Peyer's patch (tissue), 4 donors: Measurements from ENCODE around the gene ARHGEF39.

Experiments
- POLR2A ChIP-seq, 2 donors: fragments of 450-650 bp; IDR thresholded peaks; one replicate each; pipeline ENCODE4 v1.5.1; 2017; ENCODE audit warnings: antibody characterized with exemption in 2 of 2, mild to moderate bottlenecking in 2 of 2, moderate library complexity in 2 of 2
- TF ChIP-seq, protein P1 (sequence below), 6 experiments: fragments of 450-650 bp in 4 of 6; fragments of 200-600 bp in 2 of 6; sonication (generic) in 1 of 6; IDR thresholded peaks; one replicate each; pipeline ENCODE4 v1.5.1; 2017 to 2019; ENCODE audit warnings: antibody characterized with exemption in 6 of 6, mild to moderate bottlenecking in 3 of 6, moderate library complexity in 1 of 6

DNA sequence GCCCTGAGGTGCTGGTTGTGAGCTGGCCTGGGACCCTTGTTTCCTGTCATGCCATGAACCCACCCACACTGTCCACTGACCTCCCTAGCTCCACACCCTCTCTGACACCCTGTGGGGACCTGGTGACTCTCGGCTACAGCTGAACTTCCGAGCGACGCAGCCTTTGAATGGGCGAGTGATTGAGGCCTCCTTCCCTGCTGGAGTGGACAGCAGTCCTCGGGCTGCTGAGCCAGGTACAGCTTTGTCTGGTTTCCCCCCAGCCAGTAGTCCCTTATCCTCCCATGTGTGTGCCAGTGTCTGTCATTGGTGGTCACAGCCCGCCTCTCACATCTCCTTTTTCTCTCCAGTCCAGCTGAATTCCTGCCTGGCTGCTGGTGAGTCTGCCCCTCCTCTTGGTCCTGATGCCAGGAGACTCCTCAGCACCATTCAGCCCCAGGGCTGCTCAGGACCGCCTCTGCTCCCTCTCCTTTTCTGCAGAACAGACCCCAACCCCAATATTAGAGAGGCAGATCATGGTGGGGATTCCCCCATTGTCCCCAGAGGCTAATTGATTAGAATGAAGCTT, 14.9 kb upstream of the ARHGEF39 start:
- TF ChIP-seq POLR2A (IDR thresholded peaks at IDR 0.05): no peak
- TF ChIP-seq, protein P1, sequence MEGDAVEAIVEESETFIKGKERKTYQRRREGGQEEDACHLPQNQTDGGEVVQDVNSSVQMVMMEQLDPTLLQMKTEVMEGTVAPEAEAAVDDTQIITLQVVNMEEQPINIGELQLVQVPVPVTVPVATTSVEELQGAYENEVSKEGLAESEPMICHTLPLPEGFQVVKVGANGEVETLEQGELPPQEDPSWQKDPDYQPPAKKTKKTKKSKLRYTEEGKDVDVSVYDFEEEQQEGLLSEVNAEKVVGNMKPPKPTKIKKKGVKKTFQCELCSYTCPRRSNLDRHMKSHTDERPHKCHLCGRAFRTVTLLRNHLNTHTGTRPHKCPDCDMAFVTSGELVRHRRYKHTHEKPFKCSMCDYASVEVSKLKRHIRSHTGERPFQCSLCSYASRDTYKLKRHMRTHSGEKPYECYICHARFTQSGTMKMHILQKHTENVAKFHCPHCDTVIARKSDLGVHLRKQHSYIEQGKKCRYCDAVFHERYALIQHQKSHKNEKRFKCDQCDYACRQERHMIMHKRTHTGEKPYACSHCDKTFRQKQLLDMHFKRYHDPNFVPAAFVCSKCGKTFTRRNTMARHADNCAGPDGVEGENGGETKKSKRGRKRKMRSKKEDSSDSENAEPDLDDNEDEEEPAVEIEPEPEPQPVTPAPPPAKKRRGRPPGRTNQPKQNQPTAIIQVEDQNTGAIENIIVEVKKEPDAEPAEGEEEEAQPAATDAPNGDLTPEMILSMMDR (IDR thresholded peaks at IDR 0.05): no peak
